DMS 273 (cell line): ENCODE data around the gene NAPG.
"Not testable (repeated sequence)": the region's sequence is repeated elsewhere in the genome, so short reads cannot be mapped to it uniquely, and the experiment has no call there.

Experiments
- DNase-seq: peaks from one replicate; lab custom pipeline; 2025; ENCODE audit not compliant: unreplicated experiment; lab: John Stamatoyannopoulos, UW

Gene NAPG

GRCh38 chr18:10525697-10526560 lies at the start of gene NAPG:
NAPG (plus strand) TSS chr18:10526027; CDS start chr18:10526103, 76 bp downstream.
- peak; percentile 97 for DNase-seq

- peak; percentile 77 for DNase-seq
Observed at GRCh38 chr18:10476338-10476791, 49.5 kb upstream of the NAPG start.

- DNase-seq: no peak
Observed at GRCh38 chr18:10477121-10477862, 48.5 kb upstream of the NAPG start.

- DNase-seq: no peak
Observed at GRCh38 chr18:10477863-10478260, 48.0 kb upstream of the NAPG start.

GRCh38 chr18:10481831-10482230 lies 44.0 kb upstream of the NAPG start:
- peak; percentile 12 for DNase-seq

GRCh38 chr18:10482363-10482984 lies 43.4 kb upstream of the NAPG start:
- no peak for DNase-seq

GRCh38 chr18:10482985-10483949 lies 42.6 kb upstream of the NAPG start:
- DNase-seq: no peak

- DNase-seq: no peak
Observed at GRCh38 chr18:10485475-10485874, 40.4 kb upstream of the NAPG start.

- DNase-seq: no peak
Observed at GRCh38 chr18:10486362-10486761, 39.5 kb upstream of the NAPG start.

GRCh38 chr18:10487154-10487553 lies 38.7 kb upstream of the NAPG start:
- peak; percentile 46 for DNase-seq

GRCh38 chr18:10488017-10488416 lies 37.8 kb upstream of the NAPG start:
- no peak for DNase-seq

- DNase-seq: no peak
Observed at GRCh38 chr18:10490401-10491165, 35.2 kb upstream of the NAPG start.

GRCh38 chr18:10495936-10496335 lies 29.9 kb upstream of the NAPG start:
- DNase-seq: no peak

GRCh38 chr18:10497206-10497749 lies 28.5 kb upstream of the NAPG start:
- DNase-seq: no peak

- DNase-seq: no peak
Observed at GRCh38 chr18:10499230-10499629, 26.6 kb upstream of the NAPG start.

- DNase-seq: no peak
Observed at GRCh38 chr18:10500038-10500437, 25.8 kb upstream of the NAPG start.

- DNase-seq: no peak
Observed at GRCh38 chr18:10504723-10505122, 21.1 kb upstream of the NAPG start.

GRCh38 chr18:10505892-10506291 lies 19.9 kb upstream of the NAPG start:
- not testable (repeated sequence) for DNase-seq

- no peak for DNase-seq
Observed at GRCh38 chr18:10508591-10508990, 17.2 kb upstream of the NAPG start.
